Measurements from ENCODE around the gene SLTM. TPM values are rescaled to one million over a fixed set of nuclear protein-coding genes. Genes with fewer than 3 reads are reported as not detected.
"Not testable (repeated sequence)": the region's sequence is repeated elsewhere in the genome, so short reads cannot be mapped to it uniquely, and the experiment has no call there.

The SLTM gene
- total and polyA plus RNA-seq, 12 donors = 33.4 to 74.8 (median 44.4) TPM

DNA sequence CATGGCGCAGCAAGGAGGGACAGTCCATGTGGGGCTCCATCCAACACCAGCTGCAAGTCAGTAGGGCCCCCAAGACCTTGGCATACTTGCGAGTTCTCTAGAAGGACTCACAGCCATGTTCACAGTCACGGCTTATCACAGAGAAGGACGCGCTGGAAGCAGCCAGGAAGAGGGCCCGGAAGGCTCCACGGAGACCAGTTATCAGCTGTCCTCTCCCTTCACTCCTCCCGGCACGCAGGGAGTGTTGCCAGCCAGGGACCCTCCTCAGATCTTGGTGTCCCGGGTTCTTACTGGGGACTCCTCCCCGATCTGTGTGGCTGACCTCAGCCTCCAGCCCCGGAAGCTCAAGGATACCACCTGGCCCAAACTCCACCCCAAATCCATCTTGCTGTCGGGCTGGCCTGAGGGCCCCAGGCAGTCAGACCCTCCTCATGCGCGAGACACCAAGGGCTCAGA, 68.0 kb downstream of the SLTM start:
- Histone ChIP-seq H3K4me3 (peak overlapping the region in 9 of 10 donors; percentile 23 to 61 (median 54)), H3K36me3 (no peaks in the 10 kb centered on the region), H3K4me1 (peaks cover 0 to 16% (median 9%) of the 10 kb centered on the region in 9 donors), H3K27me3 (no peaks in the 10 kb centered on the region), H3K9me3 (no peaks in the 10 kb centered on the region), H3K27ac (peak overlapping the region in 9 of 10 donors; percentile 9 to 65 (median 35))
- TF ChIP-seq, protein P1, sequence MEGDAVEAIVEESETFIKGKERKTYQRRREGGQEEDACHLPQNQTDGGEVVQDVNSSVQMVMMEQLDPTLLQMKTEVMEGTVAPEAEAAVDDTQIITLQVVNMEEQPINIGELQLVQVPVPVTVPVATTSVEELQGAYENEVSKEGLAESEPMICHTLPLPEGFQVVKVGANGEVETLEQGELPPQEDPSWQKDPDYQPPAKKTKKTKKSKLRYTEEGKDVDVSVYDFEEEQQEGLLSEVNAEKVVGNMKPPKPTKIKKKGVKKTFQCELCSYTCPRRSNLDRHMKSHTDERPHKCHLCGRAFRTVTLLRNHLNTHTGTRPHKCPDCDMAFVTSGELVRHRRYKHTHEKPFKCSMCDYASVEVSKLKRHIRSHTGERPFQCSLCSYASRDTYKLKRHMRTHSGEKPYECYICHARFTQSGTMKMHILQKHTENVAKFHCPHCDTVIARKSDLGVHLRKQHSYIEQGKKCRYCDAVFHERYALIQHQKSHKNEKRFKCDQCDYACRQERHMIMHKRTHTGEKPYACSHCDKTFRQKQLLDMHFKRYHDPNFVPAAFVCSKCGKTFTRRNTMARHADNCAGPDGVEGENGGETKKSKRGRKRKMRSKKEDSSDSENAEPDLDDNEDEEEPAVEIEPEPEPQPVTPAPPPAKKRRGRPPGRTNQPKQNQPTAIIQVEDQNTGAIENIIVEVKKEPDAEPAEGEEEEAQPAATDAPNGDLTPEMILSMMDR (IDR thresholded peaks at IDR 0.05) = no peak
- ATAC-seq (peak; percentile 42 to 70 (median 56)), DNase-seq (peak in 1 of 2 donors; percentile 19)
- intact Hi-C loops (cut with DNase I) = no loop called here
- WGBS, 2 donors = 28 to 31% methylated on average over 15 of the region's 15 CpGs

DNA sequence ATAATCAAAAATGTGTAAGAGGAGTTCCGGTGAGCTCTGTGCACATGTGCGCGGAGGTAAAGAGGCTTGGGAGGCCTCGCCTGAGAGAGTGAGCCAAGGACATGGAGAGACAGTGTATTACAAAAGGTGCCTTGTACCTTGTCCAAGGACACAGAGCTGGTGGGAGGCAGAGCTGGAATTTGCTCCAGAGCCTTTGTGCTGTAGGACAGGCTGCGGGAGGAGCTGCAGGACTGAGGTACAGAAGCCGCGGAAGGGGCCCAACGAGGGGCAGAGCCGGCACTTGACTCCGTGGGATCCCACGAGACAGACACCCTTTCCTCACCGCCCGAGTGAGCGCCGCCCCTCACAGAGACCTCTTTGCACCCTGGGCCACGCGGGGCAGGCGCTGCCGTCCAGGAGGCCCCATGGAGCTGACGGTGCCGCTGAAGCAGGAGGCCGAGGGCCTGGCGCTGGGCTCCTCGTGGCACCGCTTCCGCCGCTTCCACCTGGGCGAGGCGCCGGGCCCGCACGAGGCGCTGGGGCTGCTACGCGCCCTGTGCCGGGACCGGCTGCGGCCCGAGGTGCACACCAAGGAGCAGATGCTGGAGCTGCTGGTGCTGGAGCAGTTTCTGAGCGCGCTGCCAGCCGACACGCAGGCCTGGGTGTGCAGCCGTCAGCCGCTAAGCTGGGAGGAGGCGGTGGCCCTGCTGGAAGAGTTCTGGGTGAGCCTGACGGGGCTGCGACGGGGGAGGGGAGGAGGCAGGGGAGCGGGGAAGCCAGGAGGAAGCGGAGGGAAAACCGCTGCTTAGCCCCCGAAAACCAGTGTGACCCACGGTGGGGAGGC, 68.7 kb downstream of the SLTM start:
- H3K4me1 ChIP-seq = peaks cover 0 to 16% (median 9%) of the 10 kb centered on the region in 9 donors
- H3K27ac ChIP-seq = peak overlapping the region in 9 of 10 donors; percentile 9 to 65 (median 35)
- TF ChIP-seq, protein P1 (IDR thresholded peaks at IDR 0.05) = no peak
- H3K4me3 ChIP-seq = peak overlapping the region in 9 of 10 donors; percentile 23 to 61 (median 54)
- H3K36me3 ChIP-seq = no peaks in the 10 kb centered on the region
- ATAC-seq (peak; percentile 63 to 83 (median 80)), DNase-seq (peak; percentile 25 to 60)
- no peaks in the 10 kb centered on the region for H3K9me3 ChIP-seq
- no peaks in the 10 kb centered on the region for H3K27me3 ChIP-seq
- intact Hi-C loops (cut with DNase I) = no loop called here
- 11 to 14% methylated on average over 54 of the region's 54 CpGs for WGBS, 2 donors

DNA sequence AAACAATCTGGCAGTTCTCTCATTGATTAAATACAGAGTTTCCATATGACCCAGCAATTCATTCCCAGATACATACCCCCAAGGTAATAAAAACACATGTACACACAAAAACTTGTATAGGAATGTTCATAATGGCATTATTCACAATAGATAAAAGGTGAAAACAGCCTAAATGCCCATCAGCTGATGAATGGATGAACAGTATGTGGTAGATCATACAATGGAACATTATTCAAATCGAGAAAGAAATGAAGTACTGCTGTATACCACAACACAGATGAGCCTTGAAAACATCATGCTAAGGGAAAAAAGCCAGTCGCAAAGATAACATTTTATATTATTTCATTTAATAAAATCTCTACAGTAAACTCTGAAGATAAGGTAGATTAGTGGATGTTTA, 71.2 kb downstream of the SLTM start:
- peaks cover 0 to 16% (median 9%) of the 10 kb centered on the region in 9 donors for H3K4me1 ChIP-seq
- WGBS, 2 donors = 87 to 95% methylated on average over 2 of the region's 2 CpGs
- DNase-seq = no peak
- peaks cover 0 to 9% (median 0%) of the 10 kb centered on the region in 9 donors for H3K36me3 ChIP-seq
- no peak overlapping the region for H3K27ac ChIP-seq
- no peaks in the 10 kb centered on the region for H3K9me3 ChIP-seq
- ATAC-seq = no peak
- TF ChIP-seq, protein P1 (IDR thresholded peaks at IDR 0.05) = no peak
- H3K27me3 ChIP-seq = no peaks in the 10 kb centered on the region
- intact Hi-C loops (cut with DNase I) = no loop called here
- no peak overlapping the region for H3K4me3 ChIP-seq

DNA sequence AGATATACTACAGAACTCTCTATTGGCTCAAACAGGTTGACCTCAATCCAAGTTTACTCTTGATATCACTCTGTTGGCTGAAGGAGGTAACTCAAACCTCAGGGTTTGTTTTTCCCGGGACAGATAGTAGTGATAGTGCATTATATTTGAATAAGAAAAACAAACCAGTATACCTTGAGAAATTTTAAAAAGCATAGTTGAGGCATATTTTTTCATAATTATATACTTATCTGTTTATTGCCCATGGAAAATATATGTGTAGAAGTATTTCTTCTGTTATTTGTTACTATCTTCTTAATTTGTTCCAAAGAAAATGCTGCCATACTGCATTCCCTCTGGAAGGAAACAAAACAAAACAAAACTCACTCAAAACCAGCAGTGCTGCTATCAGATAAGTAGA, 76.9 kb downstream of the SLTM start:
- H3K4me1 ChIP-seq = not testable (repeated sequence)
- 49 to 51% methylated on average over 1 of the region's 1 CpG for WGBS, 2 donors

DNA sequence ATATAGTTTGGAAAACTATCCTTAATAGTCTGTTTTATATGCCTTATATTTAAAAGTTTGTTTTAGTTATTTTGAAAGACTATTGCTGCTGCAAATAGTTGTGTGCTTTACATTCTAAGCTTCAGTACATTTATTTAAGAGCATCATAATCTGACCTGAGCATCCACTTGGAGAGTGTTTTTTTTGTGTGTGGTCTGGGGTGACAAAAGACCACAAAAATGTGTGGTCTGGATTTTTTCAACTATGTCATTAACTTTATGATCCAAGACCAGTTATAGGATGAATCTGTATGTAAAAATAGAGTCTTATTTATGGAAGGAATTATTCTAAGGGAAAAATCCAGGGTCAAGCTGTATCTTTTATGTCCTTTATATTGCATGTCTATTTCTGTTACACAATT, 77.4 kb downstream of the SLTM start:
- DNase-seq = no peak
- Histone ChIP-seq H3K4me3 (no peak overlapping the region), H3K9me3 (no peaks in the 10 kb centered on the region), H3K4me1 (no peaks in the 10 kb centered on the region), H3K27ac (no peak overlapping the region), H3K27me3 (no peaks in the 10 kb centered on the region), H3K36me3 (peaks cover 0 to 70% (median 7%) of the 10 kb centered on the region in 9 donors)
- TF ChIP-seq, protein P1 (IDR thresholded peaks at IDR 0.05) = no peak
- ATAC-seq = no peak
- intact Hi-C loops (cut with DNase I) = no loop called here

More for the DNA sequence above, 76.9 kb downstream of the SLTM start:
- H3K4me3 ChIP-seq; H3K9me3 ChIP-seq; intact Hi-C loops (cut with DNase I); H3K27ac ChIP-seq; ATAC-seq; H3K27me3 ChIP-seq; DNase-seq: not testable (repeated sequence)
- peaks cover 0 to 64% (median 7%) of the 10 kb centered on the region in 9 donors for H3K36me3 ChIP-seq

All from heart right ventricle (tissue), 16 donors.